WTC11 (cell line): Measurements from ENCODE around the gene CLDN25. TPM values are rescaled to one million over a fixed set of nuclear protein-coding genes. Genes with fewer than 3 reads are reported as not detected.
A peak's percentile ranks its signal among the peaks of the same experiment; 100 is the strongest.

ENCODE experiments used
- ATAC-seq: fragments of 200-7000 bp; cut with Tn5 transposase; 2 replicates; pipeline ENCODE4 v1.10.0; 2021; ENCODE audit warnings: mild to moderate bottlenecking, moderate library complexity
- CTCF ChIA-PET: fragments of 300-600 bp; sonication (Branson Sonifier 250); formaldehyde crosslinking; loops from one replicate; lab custom pipeline; 2021; ENCODE audit warnings: antibody characterized with exemption; lab: Charles Lee
- POLR2A ChIA-PET: fragments of 350-600 bp; sonication (Branson Sonifier 250); formaldehyde crosslinking; loops from one replicate; lab custom pipeline; 2021; ENCODE audit warnings: antibody characterized with exemption; lab: Charles Lee
- DNase-seq: peaks from one replicate; pipeline ENCODE4 v3.0.0; 2021; ENCODE audit warnings: low spot score
- H3K27ac Mint-ChIP-seq: 2 replicates; pipeline ENCODE4 v1.8.0; 2021; ENCODE audit warnings: mixed read lengths
- H3K27me3 Mint-ChIP-seq: 2 replicates; pipeline ENCODE4 v1.8.0; 2021; ENCODE audit warnings: low read depth, mild to moderate bottlenecking, moderate library complexity, mixed read lengths
- H3K36me3 Mint-ChIP-seq: 2 replicates; pipeline ENCODE4 v1.8.0; 2021; ENCODE audit warnings: mixed read lengths
- H3K4me1 Mint-ChIP-seq: 2 replicates; pipeline ENCODE4 v1.8.0; 2022; ENCODE audit warnings: mixed read lengths
- H3K4me3 Mint-ChIP-seq: 2 replicates; pipeline ENCODE4 v1.8.0; 2021; ENCODE audit warnings: mild to moderate bottlenecking, moderate library complexity, mixed read lengths
- H3K9me3 Mint-ChIP-seq: 2 replicates; pipeline ENCODE4 v1.8.0; 2021; ENCODE audit warnings: mixed read lengths
- ATF1 ChIP-seq: sonication (generic); formaldehyde crosslinking; IDR thresholded peaks from 2 replicates; pipeline ENCODE4 v1.8.1; 2023; ENCODE audit warnings: mild to moderate bottlenecking, moderate library complexity, missing genetic modification reagents
- ATF2 ChIP-seq: sonication (generic); formaldehyde crosslinking; IDR thresholded peaks from 2 replicates; pipeline ENCODE4 v1.8.1; 2022; ENCODE audit warnings: low read depth, missing genetic modification reagents, borderline replicate concordance
- CDX4 ChIP-seq: fragments of 250-450 bp; sonication (Bioruptor Pico); IDR thresholded peaks from 2 replicates; pipeline ENCODE4 v1.9.0; 2021; ENCODE audit warnings: moderate library complexity, mild to moderate bottlenecking, inconsistent platforms, borderline replicate concordance
- CREB1 ChIP-seq: sonication (generic); formaldehyde crosslinking; IDR thresholded peaks from 2 replicates; pipeline ENCODE4 v1.8.0; 2023; ENCODE audit warnings: mild to moderate bottlenecking, missing genetic modification reagents
- E2F5 ChIP-seq: sonication (generic); formaldehyde crosslinking; IDR thresholded peaks from 2 replicates; pipeline ENCODE4 v1.8.1; 2022; ENCODE audit warnings: mild to moderate bottlenecking, moderate library complexity, missing genetic modification reagents
- ELF4 ChIP-seq: sonication (generic); formaldehyde crosslinking; IDR thresholded peaks from 2 replicates; pipeline ENCODE4 v1.8.1; 2022; ENCODE audit warnings: low read depth, mild to moderate bottlenecking, moderate library complexity, missing genetic modification reagents
- EMX1 ChIP-seq: fragments of 250-450 bp; sonication (Bioruptor Pico); IDR thresholded peaks from 2 replicates; pipeline ENCODE4 v1.8.0; 2021; ENCODE audit warnings: mild to moderate bottlenecking
- ETV6 ChIP-seq: sonication (generic); formaldehyde crosslinking; IDR thresholded peaks from 2 replicates; pipeline ENCODE4 v1.8.1; 2022; ENCODE audit warnings: mild to moderate bottlenecking, missing genetic modification reagents
- FOXJ3 ChIP-seq: sonication (generic); formaldehyde crosslinking; IDR thresholded peaks from 2 replicates; pipeline ENCODE4 v1.9.0; 2021; ENCODE audit warnings: missing genetic modification reagents, mild to moderate bottlenecking, borderline replicate concordance
- FOXK1 ChIP-seq: sonication (generic); formaldehyde crosslinking; IDR thresholded peaks from 2 replicates; pipeline ENCODE4 v1.8.0; 2022; ENCODE audit warnings: mild to moderate bottlenecking, moderate library complexity, missing genetic modification reagents
- GRHL2 ChIP-seq: fragments of 250-450 bp; sonication (Bioruptor Pico); IDR thresholded peaks from 2 replicates; pipeline ENCODE4 v1.8.0; 2022; ENCODE audit warnings: mild to moderate bottlenecking, moderate library complexity; ENCODE audit not compliant: insufficient replicate concordance, severe bottlenecking
- GTF2I ChIP-seq: fragments of 250-450 bp; sonication (Bioruptor Pico); conservative IDR thresholded peaks from 2 replicates; pipeline ENCODE4 v1.4.0; 2021; ENCODE audit warnings: mild to moderate bottlenecking
- JUN ChIP-seq: sonication (generic); formaldehyde crosslinking; IDR thresholded peaks from 2 replicates; pipeline ENCODE4 v1.8.0; 2023; ENCODE audit warnings: mild to moderate bottlenecking, missing genetic modification reagents
- MLX ChIP-seq: sonication (generic); formaldehyde crosslinking; IDR thresholded peaks from 2 replicates; pipeline ENCODE4 v1.8.1; 2023; ENCODE audit warnings: mild to moderate bottlenecking, missing genetic modification reagents, moderate library complexity
- MYBL2 ChIP-seq: sonication (generic); formaldehyde crosslinking; IDR thresholded peaks from 2 replicates; pipeline ENCODE4 v1.8.1; 2023; ENCODE audit warnings: mild to moderate bottlenecking, moderate library complexity, missing genetic modification reagents
- NFATC4 ChIP-seq: fragments of 250-450 bp; sonication (Bioruptor Pico); IDR thresholded peaks from 2 replicates; pipeline ENCODE4 v1.9.0; 2021; ENCODE audit warnings: mild to moderate bottlenecking
- NFE2L1 ChIP-seq: sonication (generic); formaldehyde crosslinking; IDR thresholded peaks from 2 replicates; pipeline ENCODE4 v1.8.1; 2023; ENCODE audit warnings: missing genetic modification reagents
- PRRX2 ChIP-seq: fragments of 250-450 bp; sonication (Bioruptor Pico); IDR thresholded peaks from 2 replicates; pipeline ENCODE4 v1.8.0; 2021; ENCODE audit warnings: mild to moderate bottlenecking
- RELA ChIP-seq: sonication (generic); formaldehyde crosslinking; IDR thresholded peaks from 2 replicates; pipeline ENCODE4 v1.8.1; 2022; ENCODE audit warnings: missing genetic modification reagents, mild to moderate bottlenecking, borderline replicate concordance
- SOX15 ChIP-seq: fragments of 250-450 bp; sonication (Bioruptor Pico); IDR thresholded peaks from 2 replicates; pipeline ENCODE4 v1.9.0; 2021; ENCODE audit warnings: mild to moderate bottlenecking
- TCF7 ChIP-seq: sonication (generic); formaldehyde crosslinking; IDR thresholded peaks from 2 replicates; pipeline ENCODE4 v1.8.0; 2022; ENCODE audit warnings: mild to moderate bottlenecking, low read depth, missing genetic modification reagents, moderate library complexity
- TEAD1 ChIP-seq: sonication (generic); formaldehyde crosslinking; IDR thresholded peaks from 2 replicates; pipeline ENCODE4 v1.8.0; 2022; ENCODE audit warnings: mild to moderate bottlenecking, missing genetic modification reagents
- TEAD4 ChIP-seq: sonication (generic); formaldehyde crosslinking; IDR thresholded peaks from 2 replicates; pipeline ENCODE4 v1.8.0; 2022; ENCODE audit warnings: mild to moderate bottlenecking, missing genetic modification reagents
- ZNF138 ChIP-seq: sonication (generic); formaldehyde crosslinking; conservative IDR thresholded peaks from 2 replicates; pipeline ENCODE4 v1.8.1; 2022; ENCODE audit warnings: mild to moderate bottlenecking, moderate library complexity, missing genetic modification reagents
- ZNF396 ChIP-seq: fragments of 250-450 bp; sonication (Bioruptor Pico); IDR thresholded peaks from 2 replicates; pipeline ENCODE4 v1.8.0; 2021; ENCODE audit warnings: mild to moderate bottlenecking, moderate library complexity, borderline replicate concordance
- total RNA-seq: library from RNA; stranded (reverse); gene quantifications from 3 replicates; pipeline ENCODE4 v1.2.3, GENCODE V29; 2021
- TF ChIP-seq, protein P1 (sequence below): sonication (generic); formaldehyde crosslinking; IDR thresholded peaks from 2 replicates; pipeline ENCODE4 v1.8.1; 2023; ENCODE audit warnings: mild to moderate bottlenecking, moderate library complexity, missing genetic modification reagents
- TF ChIP-seq, protein P2 (sequence below): sonication (generic); formaldehyde crosslinking; IDR thresholded peaks from 2 replicates; pipeline ENCODE4 v1.8.0; 2022; ENCODE audit warnings: mild to moderate bottlenecking, missing genetic modification reagents
- TF ChIP-seq, protein P3 (sequence below): sonication (generic); formaldehyde crosslinking; IDR thresholded peaks from 2 replicates; pipeline ENCODE4 v1.8.0; 2023; ENCODE audit warnings: mild to moderate bottlenecking, missing genetic modification reagents

The CLDN25 gene
- total RNA-seq, 1 experiment from 2014 or later, result not detected

DNA sequence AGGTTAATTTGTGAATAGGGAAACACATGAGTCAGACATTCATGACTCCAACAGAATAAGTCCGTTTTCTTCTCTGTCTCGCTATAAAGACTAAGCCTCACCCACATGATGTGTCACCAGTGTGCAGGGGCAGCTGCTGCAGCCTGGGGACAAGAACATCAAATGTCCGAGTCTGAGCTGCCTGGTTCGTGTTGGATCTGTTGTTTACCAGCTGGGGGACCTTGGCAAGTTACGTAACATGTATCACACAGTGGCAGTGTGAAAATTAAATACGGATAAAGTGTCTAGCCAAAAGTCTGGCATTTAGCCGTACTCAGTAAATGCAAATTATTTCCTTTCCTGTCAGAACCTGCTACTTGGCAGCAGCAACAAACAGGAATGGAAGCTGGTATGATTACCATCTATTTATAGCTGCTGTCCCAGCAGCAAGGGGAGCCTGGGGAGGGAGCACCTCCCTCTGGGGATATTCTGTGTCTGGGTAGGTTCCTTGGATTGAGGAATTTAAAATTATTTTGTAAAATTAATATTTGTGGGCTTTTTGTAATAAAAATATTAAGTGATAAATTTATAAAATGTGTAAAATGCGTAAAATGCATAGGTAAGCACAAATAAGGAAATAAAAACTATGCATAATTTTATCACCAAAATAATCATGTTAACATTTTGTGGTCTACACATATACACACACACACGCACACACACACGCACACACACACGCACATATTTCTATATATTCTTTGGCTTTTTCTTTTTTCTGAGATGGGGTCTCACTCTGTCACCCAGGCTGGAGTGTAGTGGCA is 1.3 kb upstream of the CLDN25 start:
- DNase-seq, result no peak
- no peak overlapping the region for H3K4me3 Mint-ChIP-seq
- H3K9me3 Mint-ChIP-seq, result no peaks in the 10 kb centered on the region
- peaks cover 18% of the 10 kb centered on the region for H3K27me3 Mint-ChIP-seq
- no peak overlapping the region for H3K27ac Mint-ChIP-seq
- ChIA-PET CTCF (interaction anchor here (0.8 kb wide), 1 partner anchor 18 kb away, joined by 3 read pairs; no protein-coding TSS in a partner anchor), POLR2A (no interaction called here)
- TF ChIP-seq MLX, result no peak
- TF ChIP-seq ZNF138 (CRISPR knock-in tag), result no peak
- TF ChIP-seq, protein P1, sequence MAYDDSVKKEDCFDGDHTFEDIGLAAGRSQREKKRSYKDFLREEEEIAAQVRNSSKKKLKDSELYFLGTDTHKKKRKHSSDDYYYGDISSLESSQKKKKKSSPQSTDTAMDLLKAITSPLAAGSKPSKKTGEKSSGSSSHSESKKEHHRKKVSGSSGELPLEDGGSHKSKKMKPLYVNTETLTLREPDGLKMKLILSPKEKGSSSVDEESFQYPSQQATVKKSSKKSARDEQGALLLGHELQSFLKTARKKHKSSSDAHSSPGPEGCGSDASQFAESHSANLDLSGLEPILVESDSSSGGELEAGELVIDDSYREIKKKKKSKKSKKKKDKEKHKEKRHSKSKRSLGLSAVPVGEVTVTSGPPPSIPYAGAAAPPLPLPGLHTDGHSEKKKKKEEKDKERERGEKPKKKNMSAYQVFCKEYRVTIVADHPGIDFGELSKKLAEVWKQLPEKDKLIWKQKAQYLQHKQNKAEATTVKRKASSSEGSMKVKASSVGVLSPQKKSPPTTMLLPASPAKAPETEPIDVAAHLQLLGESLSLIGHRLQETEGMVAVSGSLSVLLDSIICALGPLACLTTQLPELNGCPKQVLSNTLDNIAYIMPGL (CRISPR knock-in tag), result no peak
- TF ChIP-seq NFE2L1 (CRISPR knock-in tag), result no peak
- TF ChIP-seq ELF4 (CRISPR knock-in tag), result no peak
- no peak for TF ChIP-seq TCF7 (CRISPR knock-in tag)
- no peak for TF ChIP-seq SOX15 (CRISPR knock-in tag)
- no peak for TF ChIP-seq NFATC4 (CRISPR knock-in tag)
- TF ChIP-seq, protein P2, sequence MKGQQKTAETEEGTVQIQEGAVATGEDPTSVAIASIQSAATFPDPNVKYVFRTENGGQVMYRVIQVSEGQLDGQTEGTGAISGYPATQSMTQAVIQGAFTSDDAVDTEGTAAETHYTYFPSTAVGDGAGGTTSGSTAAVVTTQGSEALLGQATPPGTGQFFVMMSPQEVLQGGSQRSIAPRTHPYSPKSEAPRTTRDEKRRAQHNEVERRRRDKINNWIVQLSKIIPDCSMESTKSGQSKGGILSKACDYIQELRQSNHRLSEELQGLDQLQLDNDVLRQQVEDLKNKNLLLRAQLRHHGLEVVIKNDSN (CRISPR knock-in tag), result no peak
- TF ChIP-seq MYBL2 (CRISPR knock-in tag), result no peak
- no peak for TF ChIP-seq RELA (CRISPR knock-in tag)
- no peak for TF ChIP-seq GRHL2 (CRISPR knock-in tag)
- no peak for TF ChIP-seq CDX4 (CRISPR knock-in tag)
- no peak for TF ChIP-seq TEAD1
- no peak for TF ChIP-seq E2F5 (CRISPR knock-in tag)
- no peak for TF ChIP-seq EMX1 (CRISPR knock-in tag)
- no peak for TF ChIP-seq TEAD4 (CRISPR knock-in tag)
- no peak for TF ChIP-seq JUN (CRISPR knock-in tag)
- TF ChIP-seq FOXK1, result no peak
- TF ChIP-seq CREB1 (CRISPR knock-in tag), result no peak
- no peak for ATAC-seq
- H3K4me1 Mint-ChIP-seq, result no peaks in the 10 kb centered on the region
- peaks cover 2% of the 10 kb centered on the region; the same call in 1 of the 2 replicates for H3K36me3 Mint-ChIP-seq

- CTCF ChIA-PET, result interaction anchor here (1.0 to 2.6 kb wide), 3 partner anchors 8 to 115 kb away, joined by 4 to 13 read pairs (median 11); partner anchors contain the start of gene ZW10
- DNase-seq (no peak), ATAC-seq (peak; percentile 76)
- Mint-ChIP-seq H3K4me3 (no peak overlapping the region), H3K36me3 (no peaks in the 10 kb centered on the region), H3K9me3 (no peaks in the 10 kb centered on the region), H3K27me3 (peaks cover 5% of the 10 kb centered on the region), H3K4me1 (no peaks in the 10 kb centered on the region), H3K27ac (no peak overlapping the region)
- POLR2A ChIA-PET, result interaction anchor here (0.6 kb wide), 1 partner anchor 1403 kb away, joined by 3 read pairs; no protein-coding TSS in a partner anchor
- TF ChIP-seq CREB1 (CRISPR knock-in tag) (no peak), ETV6 (CRISPR knock-in tag) (no peak), PRRX2 (CRISPR knock-in tag) (no peak), NFE2L1 (CRISPR knock-in tag) (no peak), GTF2I (CRISPR knock-in tag) (no peak), ATF1 (CRISPR knock-in tag) (no peak), FOXJ3 (CRISPR knock-in tag) (no peak), JUN (CRISPR knock-in tag) (no peak), ZNF396 (no peak), ATF2 (CRISPR knock-in tag) (no peak)
- TF ChIP-seq, protein P3, sequence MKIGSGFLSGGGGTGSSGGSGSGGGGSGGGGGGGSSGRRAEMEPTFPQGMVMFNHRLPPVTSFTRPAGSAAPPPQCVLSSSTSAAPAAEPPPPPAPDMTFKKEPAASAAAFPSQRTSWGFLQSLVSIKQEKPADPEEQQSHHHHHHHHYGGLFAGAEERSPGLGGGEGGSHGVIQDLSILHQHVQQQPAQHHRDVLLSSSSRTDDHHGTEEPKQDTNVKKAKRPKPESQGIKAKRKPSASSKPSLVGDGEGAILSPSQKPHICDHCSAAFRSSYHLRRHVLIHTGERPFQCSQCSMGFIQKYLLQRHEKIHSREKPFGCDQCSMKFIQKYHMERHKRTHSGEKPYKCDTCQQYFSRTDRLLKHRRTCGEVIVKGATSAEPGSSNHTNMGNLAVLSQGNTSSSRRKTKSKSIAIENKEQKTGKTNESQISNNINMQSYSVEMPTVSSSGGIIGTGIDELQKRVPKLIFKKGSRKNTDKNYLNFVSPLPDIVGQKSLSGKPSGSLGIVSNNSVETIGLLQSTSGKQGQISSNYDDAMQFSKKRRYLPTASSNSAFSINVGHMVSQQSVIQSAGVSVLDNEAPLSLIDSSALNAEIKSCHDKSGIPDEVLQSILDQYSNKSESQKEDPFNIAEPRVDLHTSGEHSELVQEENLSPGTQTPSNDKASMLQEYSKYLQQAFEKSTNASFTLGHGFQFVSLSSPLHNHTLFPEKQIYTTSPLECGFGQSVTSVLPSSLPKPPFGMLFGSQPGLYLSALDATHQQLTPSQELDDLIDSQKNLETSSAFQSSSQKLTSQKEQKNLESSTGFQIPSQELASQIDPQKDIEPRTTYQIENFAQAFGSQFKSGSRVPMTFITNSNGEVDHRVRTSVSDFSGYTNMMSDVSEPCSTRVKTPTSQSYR (CRISPR knock-in tag), result no peak
These were observed 2.1 kb downstream of the CLDN25 start for GRCh38 chr11:113781682-113782081.
